A549 (cell line): ENCODE data around the gene KBTBD7.

Experiments
- CTCF ChIP-seq: fragments of >200 bp; sonication (Bioruptor Twin); formaldehyde crosslinking; IDR thresholded peaks from 3 replicates; pipeline ENCODE4 v1.5.1; 2016
- EP300 ChIP-seq, 2 experiments: fragments of >200 bp; sonication (Bioruptor Twin); formaldehyde crosslinking; IDR thresholded peaks; 2 replicates in 1 of 2; 3 replicates in 1 of 2; pipeline ENCODE4 v1.6.1; 2016 to 2017
- KDM5A ChIP-seq: fragments of 200-600 bp; sonication (generic); IDR thresholded peaks from 2 replicates; pipeline ENCODE4 v1.6.1; 2016; ENCODE audit warnings: antibody characterized with exemption, mild to moderate bottlenecking
- MAZ ChIP-seq: fragments of 150-350 bp; IDR thresholded peaks from 2 replicates; pipeline ENCODE4 v1.6.1; 2014; ENCODE audit warnings: antibody characterized with exemption, low read depth, low read length, borderline replicate concordance
- PBX3 ChIP-seq: IDR thresholded peaks from 2 replicates; pipeline ENCODE4 v1.6.1; 2012
- RFX5 ChIP-seq: fragments of 450-650 bp; IDR thresholded peaks from 2 replicates; pipeline ENCODE4 v1.7.1; 2014; ENCODE audit warnings: antibody characterized with exemption, mild to moderate bottlenecking, moderate library complexity

- TF ChIP-seq PBX3 = no peak
- no peak for TF ChIP-seq CTCF
- no peak for TF ChIP-seq KDM5A
- TF ChIP-seq RFX5 = no peak
- no peak for TF ChIP-seq MAZ
- TF ChIP-seq EP300 (IDR thresholded peaks at IDR 0.05) = no peak
Observed at GRCh38 chr13:41150058-41150457, 44.3 kb downstream of the KBTBD7 start.
